ENCODE measurements around the gene PPM1G.

PPM1G gene

GRCh38 chr2:27378096-27378808, 31.1 kb downstream of the PPM1G start:
- peak in 25 of 42 donors; percentile 7 to 59 (median 34) for DNase-seq
- intact Hi-C loops (cut with DNase I): no loop called here

- intact Hi-C loops (cut with DNase I): no loop called here
- DNase-seq: peak in 2 of 42 donors; percentile 5 to 51
These were observed 31.7 kb downstream of the PPM1G start for GRCh38 chr2:27377618-27378095.

- intact Hi-C loops (cut with DNase I): no loop called here
- no peak for DNase-seq
These were observed 32.3 kb downstream of the PPM1G start for GRCh38 chr2:27376866-27377617.

- intact Hi-C loops (cut with DNase I): no loop called here
These were observed 33.1 kb downstream of the PPM1G start for GRCh38 chr2:27376151-27376865.

GRCh38 chr2:27375513-27376099, 33.8 kb downstream of the PPM1G start:
- intact Hi-C loops (cut with DNase I): no loop called here
- DNase-seq: no peak

More at GRCh38 chr2:27376151-27376865, 33.1 kb downstream of the PPM1G start:
- no peak for DNase-seq

GRCh38 chr2:27373567-27373966, 35.8 kb downstream of the PPM1G start:
- no peak for DNase-seq
- intact Hi-C loops (cut with DNase I): loop anchor here (5.0 kb wide), 2 partner anchors 54 to 161 kb away; partner anchors contain the start of genes ATRAID, NRBP1 and SLC5A6

- intact Hi-C loops (cut with DNase I): loop anchor here (5.0 kb wide), 2 partner anchors 54 to 161 kb away; partner anchors contain the start of genes ATRAID, NRBP1 and SLC5A6
- DNase-seq: no peak
These were observed 36.5 kb downstream of the PPM1G start for GRCh38 chr2:27372937-27373336.

- peak in 6 of 42 donors; percentile 5 to 54 (median 14) for DNase-seq
- intact Hi-C loops (cut with DNase I): loop anchor here (1.0 to 5.0 kb wide), 4 partner anchors 9 to 159 kb away; partner anchors contain the start of genes ATRAID, GTF3C2, NRBP1 and SLC5A6
These were observed 38.4 kb downstream of the PPM1G start for GRCh38 chr2:27370816-27371620.

GRCh38 chr2:27370026-27370815, 39.2 kb downstream of the PPM1G start, which contains the start of the genes EIF2B4 and SNX17:
EIF2B4 (minus strand) TSS chr2:27370338; CDS start chr2:27370314, 24 bp downstream.
SNX17 (plus strand) TSS chr2:27370616; CDS start chr2:27370744, 128 bp downstream.
- peak; percentile 97 to 100 (median 100) for DNase-seq
- intact Hi-C loops (cut with DNase I): loop anchor here (1.0 to 5.0 kb wide), 4 partner anchors 10 to 158 kb away; partner anchors contain the start of genes ATRAID, GTF3C2, NRBP1 and SLC5A6

- intact Hi-C loops (cut with DNase I): loop anchor here (1.0 to 5.0 kb wide), 4 partner anchors 11 to 157 kb away; partner anchors contain the start of genes ATRAID, GTF3C2, NRBP1 and SLC5A6
- peak in 36 of 42 donors; percentile 24 to 78 (median 58) for DNase-seq
These were observed 39.8 kb downstream of the PPM1G start for GRCh38 chr2:27369471-27370025.

- DNase-seq: no peak
- intact Hi-C loops (cut with DNase I): no loop called here
These were observed 45.5 kb downstream of the PPM1G start for GRCh38 chr2:27363933-27364332.

GRCh38 chr2:27362678-27363420, 46.5 kb downstream of the PPM1G start:
- intact Hi-C loops (cut with DNase I): no loop called here
- no peak for DNase-seq

GRCh38 chr2:27356382-27357181, 52.8 kb downstream of the PPM1G start, which contains the start of gene GTF3C2:
GTF3C2 (minus strand) TSS chr2:27356764; CDS start chr2:27343554, 13,210 bp downstream.
- peak; percentile 88 to 98 (median 95) for DNase-seq
- intact Hi-C loops (cut with DNase I): loop anchor here (2.0 kb wide), 3 partner anchors 14 to 72 kb away; partner anchors contain the start of genes EIF2B4, MPV17, NRBP1 and SNX17

GRCh38 chr2:27356056-27356381, 53.4 kb downstream of the PPM1G start:
- intact Hi-C loops (cut with DNase I): loop anchor here (2.0 kb wide), 3 partner anchors 15 to 73 kb away; partner anchors contain the start of genes EIF2B4, MPV17, NRBP1 and SNX17
- DNase-seq: peak in 18 of 42 donors; percentile 7 to 49 (median 29)

GRCh38 chr2:27354597-27354927, 54.8 kb downstream of the PPM1G start:
- intact Hi-C loops (cut with DNase I): no loop called here
- DNase-seq: no peak
